SW 1271 (cell line): Measurements from ENCODE around the gene CACNA1H.
"Not testable (repeated sequence)": the region's sequence is repeated elsewhere in the genome, so short reads cannot be mapped to it uniquely, and the experiment has no call there.

Experiments
- DNase-seq, 2 experiments: peaks; one replicate each; lab custom pipeline; 2025; lab: John Stamatoyannopoulos, UW

The CACNA1H gene

GRCh38 chr16:1255276-1256122 is 102.6 kb downstream of the CACNA1H start, which contains the start of gene TPSD1:
TPSD1 (plus strand) TSS chr16:1256069; CDS start chr16:1256281, 212 bp downstream.
- DNase-seq, result not testable (repeated sequence)

- not testable (repeated sequence) for DNase-seq
These were observed 103.5 kb downstream of the CACNA1H start for GRCh38 chr16:1256296-1256873.

GRCh38 chr16:1256874-1257322 is 104.0 kb downstream of the CACNA1H start:
- DNase-seq, result no peak

GRCh38 chr16:1257561-1258224 is 104.8 kb downstream of the CACNA1H start:
- no peak for DNase-seq

GRCh38 chr16:1258225-1258600 is 105.3 kb downstream of the CACNA1H start:
- DNase-seq, result no peak

- no peak for DNase-seq
These were observed 106.2 kb downstream of the CACNA1H start for GRCh38 chr16:1258906-1259759.

- DNase-seq, result no peak
These were observed 106.8 kb downstream of the CACNA1H start for GRCh38 chr16:1259760-1260068.

- DNase-seq, result no peak
These were observed 107.3 kb downstream of the CACNA1H start for GRCh38 chr16:1260101-1260680.

GRCh38 chr16:1261131-1261892 is 108.4 kb downstream of the CACNA1H start:
- DNase-seq, result no peak

GRCh38 chr16:1262210-1262845 is 109.4 kb downstream of the CACNA1H start:
- no peak for DNase-seq

GRCh38 chr16:1262846-1263221 is 109.9 kb downstream of the CACNA1H start:
- no peak for DNase-seq

GRCh38 chr16:1263591-1264344 is 110.9 kb downstream of the CACNA1H start:
- no peak for DNase-seq

GRCh38 chr16:1264345-1265089 is 111.6 kb downstream of the CACNA1H start:
- no peak for DNase-seq

GRCh38 chr16:1265090-1265630 is 112.3 kb downstream of the CACNA1H start:
- no peak for DNase-seq

GRCh38 chr16:1265826-1266225 is 112.9 kb downstream of the CACNA1H start:
- DNase-seq, result no peak

GRCh38 chr16:1269418-1269817 is 116.5 kb downstream of the CACNA1H start:
- DNase-seq, result not testable (repeated sequence)

GRCh38 chr16:1271380-1271723 is 118.4 kb downstream of the CACNA1H start:
- no peak for DNase-seq
